SH-SY5Y (cell line): ENCODE data around the gene UBR2.

ENCODE experiments used
- GATA2 ChIP-seq: IDR thresholded peaks from 2 replicates; pipeline ENCODE4 v1.6.1; 2011; ENCODE audit warnings: mild to moderate bottlenecking, low read depth, low read length
- GATA3 ChIP-seq: IDR thresholded peaks from 2 replicates; pipeline ENCODE4 v1.6.1; 2011; ENCODE audit warnings: low read depth, mild to moderate bottlenecking, low read length, moderate library complexity

GRCh38 chr6:42628604-42629003 is 64.8 kb downstream of the UBR2 start:
- no peak for TF ChIP-seq GATA3
- no peak for TF ChIP-seq GATA2
